GM04504 (cell line): Measurements from ENCODE around the gene NADSYN1.
A peak's percentile ranks its signal among the peaks of the same experiment; 100 is the strongest.

ENCODE experiments used
- DNase-seq: peaks from one replicate; pipeline ENCODE4 v3.0.0-alpha.2; 2012; ENCODE audit warnings: low read depth

Gene NADSYN1

DNA sequence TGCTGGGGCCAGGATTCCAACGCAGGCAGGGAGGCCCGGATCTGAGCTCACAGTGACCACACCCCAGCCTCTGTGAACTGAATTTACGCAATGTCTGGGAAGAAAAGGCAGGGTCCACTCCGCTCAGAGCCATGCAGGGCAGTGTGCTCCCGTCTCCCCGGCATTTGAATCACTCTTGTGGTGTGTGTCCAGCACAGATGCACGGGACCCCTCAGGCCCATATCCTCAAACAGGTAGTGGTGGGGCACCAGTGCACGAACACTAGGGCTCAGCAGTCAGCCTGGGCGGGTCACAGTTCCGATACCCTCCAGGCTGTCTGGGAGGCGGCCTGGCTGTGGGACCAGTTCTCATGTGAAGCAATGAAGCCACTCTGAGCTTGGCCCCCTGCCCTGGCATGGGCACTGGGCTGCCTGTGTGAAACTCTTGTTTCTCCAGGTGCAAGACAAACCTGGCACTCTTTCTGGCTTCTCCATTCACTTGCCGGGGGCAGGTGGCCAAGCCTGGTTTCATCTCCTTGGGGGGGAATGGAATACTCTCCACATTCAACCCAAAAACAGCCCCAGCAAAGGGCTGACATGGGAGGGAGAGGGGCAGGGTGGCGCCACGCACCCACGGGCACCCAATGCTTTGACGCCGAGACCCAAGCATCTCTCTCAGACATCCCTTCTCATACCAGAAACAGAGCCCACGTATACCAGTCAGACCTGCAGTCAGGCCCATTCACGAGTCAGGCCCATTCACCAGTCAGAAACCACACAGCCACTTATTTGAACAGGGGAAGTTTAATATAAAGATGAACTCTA is 19.2 kb upstream of the NADSYN1 start:
- DNase-seq, result no peak

DNA sequence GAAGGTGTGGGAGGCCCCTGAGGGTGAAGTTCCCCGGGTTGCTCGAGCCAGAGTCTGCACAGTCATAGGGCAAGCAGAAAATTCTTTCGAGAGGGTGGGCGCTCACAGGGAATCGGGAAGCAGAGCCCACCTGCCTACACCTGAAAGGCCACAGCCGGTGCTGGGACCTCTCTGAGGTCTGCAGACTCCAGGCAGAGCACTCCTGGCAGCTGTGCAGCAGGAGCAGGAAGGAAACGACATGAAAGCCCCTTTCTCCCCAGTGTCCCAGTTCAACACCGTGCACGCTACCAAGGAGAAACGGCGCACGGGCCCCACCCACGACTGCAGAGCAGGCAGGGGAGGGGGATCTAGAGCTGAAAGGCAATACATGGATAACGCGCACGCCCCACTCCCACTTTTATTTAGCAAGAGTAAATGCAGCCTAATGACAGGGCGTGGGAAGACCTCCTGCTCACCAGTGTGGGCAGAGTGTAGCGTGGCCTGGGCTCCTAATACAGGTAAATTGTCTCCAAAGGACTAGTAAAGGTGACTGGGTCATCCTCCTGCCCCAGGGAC is 18.4 kb upstream of the NADSYN1 start:
- DNase-seq, result no peak

DNA sequence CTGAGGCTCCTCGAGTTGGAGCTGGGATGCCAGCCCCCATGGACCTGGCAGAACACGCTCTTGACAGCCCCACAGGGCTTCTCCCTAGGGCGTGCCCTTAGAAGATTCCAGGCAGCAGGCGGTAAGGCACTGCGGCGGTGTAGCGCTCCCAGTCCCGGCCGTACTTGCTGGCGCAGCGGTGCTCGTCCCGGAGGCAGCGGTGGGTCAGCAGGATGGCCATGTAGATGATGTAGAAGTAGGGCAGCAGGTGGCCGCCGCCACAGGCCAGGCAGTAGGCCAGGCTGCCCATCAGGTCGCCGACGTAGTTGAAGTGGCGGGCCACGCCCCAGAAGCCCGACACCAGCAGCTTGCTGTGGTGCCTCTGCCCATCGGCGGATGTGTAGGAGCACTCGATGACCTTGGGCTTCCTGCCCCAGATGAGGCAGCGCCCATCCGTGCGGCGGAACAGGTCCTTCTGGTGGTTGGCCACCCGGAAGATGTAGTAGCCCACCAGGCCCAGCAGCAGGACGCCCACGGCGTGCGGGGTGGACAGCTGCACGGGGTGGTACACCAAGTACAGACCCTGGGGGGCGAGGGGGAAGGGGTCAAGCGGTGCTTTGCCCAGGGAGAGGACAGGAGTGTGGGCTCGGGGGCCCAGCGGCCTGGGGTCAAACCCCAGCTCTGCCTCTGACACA is 17.6 kb upstream of the NADSYN1 start:
- no peak for DNase-seq

GRCh38 chr11:71436861-71437260 is 16.1 kb upstream of the NADSYN1 start:
- no peak for DNase-seq

DNA sequence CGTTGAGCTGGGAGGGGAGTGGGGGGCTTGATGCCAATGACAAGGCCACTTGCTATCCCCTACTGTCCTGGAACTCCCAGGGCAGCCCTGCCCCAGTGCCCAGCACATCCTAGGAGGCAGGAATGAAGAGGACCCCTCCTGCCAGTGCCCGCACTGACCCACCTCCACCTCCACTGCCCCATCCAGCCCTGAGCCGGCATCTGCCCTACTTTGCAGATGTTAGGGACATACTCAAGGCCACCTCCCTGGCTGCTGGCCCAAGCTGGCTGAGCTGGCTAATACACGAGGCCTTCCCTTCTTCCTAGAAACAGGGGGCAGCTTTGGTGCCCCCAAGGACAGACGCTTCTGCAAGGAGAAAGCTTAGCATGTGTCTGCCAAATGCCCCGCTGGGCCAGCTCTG is 15.6 kb upstream of the NADSYN1 start:
- no peak for DNase-seq

- no peak for DNase-seq
Measured at GRCh38 chr11:71437879-71438278, 15.1 kb upstream of the NADSYN1 start.

DNA sequence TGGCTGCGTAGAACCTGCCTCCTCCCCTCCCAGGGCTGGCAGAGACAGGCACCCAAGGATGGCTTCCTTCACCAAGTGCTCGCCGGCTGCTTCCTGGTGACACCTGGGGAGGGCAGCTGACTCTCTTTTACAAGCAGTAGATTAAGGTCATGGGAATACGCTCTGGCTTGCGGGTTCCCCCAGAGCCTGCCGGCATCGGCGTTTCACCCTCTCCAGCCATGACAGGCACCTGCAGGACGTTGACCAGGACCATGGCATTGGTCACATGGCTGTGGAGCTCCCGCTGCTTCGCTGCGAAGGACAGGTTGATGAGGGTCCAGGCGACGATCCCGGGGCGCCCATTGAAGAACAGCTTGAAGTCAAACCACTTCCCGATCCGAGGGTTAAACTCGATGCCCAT is 14.4 kb upstream of the NADSYN1 start:
- DNase-seq, result no peak

GRCh38 chr11:71440021-71440755 is 12.8 kb upstream of the NADSYN1 start:
- DNase-seq, result no peak

DNA sequence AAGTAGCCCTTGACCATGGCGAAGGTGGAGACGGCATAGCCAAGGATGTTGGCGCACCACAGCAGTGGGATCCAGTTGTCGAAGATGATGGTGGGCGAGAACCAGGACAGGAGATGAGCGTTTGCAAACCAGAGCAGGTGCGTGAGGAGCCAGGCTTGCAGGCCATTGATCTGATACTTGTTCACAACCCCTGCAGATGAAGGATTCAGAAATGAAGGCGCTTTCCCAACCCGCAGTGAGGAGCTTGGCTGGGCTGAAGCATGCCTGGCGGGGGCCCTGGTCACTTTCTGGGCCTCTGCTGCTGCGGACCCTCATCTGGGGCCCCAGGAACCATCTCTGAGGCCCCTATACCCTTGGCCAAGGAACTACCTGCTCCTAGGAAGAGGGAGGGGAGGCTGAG is 11.8 kb upstream of the NADSYN1 start:
- no peak for DNase-seq

GRCh38 chr11:71442123-71442522 is 10.9 kb upstream of the NADSYN1 start:
- DNase-seq, result no peak

GRCh38 chr11:71442880-71443279 is 10.1 kb upstream of the NADSYN1 start:
- DNase-seq, result no peak

DNA sequence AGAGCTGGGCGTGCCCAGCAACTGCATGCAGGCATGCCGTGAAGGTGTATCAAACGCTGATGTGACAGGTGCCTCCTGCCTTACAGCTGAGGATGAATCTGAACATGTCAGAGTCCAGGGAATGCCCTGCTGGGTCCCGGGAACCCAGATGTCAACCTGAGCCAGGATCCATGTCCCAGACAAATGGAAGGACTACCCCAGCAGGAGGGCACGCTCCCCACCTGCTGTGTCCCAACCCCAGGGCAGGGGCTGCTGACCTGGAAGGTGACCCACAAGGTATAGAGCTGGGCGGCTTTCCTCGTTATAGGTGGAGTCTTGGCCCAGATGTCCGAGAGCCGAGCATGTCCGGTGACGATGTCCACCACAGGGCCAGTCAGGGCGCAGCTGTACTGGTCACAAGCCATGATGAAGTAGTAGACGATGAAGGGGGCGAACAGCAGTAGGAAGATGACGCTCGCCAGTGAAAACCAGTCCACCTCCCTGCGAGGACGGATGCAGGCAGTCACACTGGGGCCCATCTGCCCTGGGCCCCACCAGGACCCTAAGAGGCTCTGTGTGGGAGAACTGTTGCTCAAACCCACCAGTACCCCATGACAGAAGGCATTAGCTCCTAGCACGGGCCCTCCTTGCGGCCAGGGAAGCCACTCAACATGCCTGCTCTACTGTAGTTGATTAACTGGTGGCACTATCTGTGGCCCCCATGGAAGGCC is 9.1 kb upstream of the NADSYN1 start:
- no peak for DNase-seq

DNA sequence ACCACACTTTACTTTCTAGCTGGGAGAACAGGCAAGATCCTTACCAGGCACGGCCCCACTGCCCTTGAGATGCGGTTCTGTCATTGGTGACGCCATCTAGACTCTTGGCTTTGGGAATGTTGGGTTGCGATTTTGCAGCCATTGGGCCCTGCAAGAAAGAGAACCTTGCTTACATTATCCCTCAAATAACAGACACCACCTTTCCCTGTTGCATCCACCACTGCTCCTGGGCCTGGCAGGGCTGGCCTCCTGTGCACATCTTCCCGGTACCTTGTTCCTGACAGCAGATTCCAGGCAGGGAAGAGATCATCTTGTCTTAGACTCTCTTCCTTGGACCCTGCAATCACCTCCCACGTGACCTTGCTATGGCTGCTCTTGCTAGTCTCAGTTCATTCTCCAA is 8.2 kb upstream of the NADSYN1 start:
- DNase-seq, result no peak

DNA sequence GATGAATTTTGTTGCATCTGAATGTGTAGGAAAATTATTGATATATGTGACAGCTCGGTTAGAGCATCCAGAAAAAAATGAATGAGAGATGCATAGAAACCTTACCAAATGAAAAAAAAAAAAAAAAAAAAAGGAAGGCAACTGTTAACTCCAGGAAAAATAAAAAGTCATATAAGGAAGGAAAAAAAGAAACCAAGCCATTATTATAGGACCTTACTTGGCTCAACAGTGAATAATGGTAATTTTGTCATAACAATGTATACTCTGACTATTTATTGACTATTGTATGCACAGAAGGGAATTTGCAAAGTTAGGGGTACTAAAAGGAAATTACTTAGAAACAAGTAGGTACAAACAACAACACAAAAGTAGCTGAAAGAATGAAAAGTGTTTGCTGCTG is 6.9 kb upstream of the NADSYN1 start:
- DNase-seq, result no peak

GRCh38 chr11:71446942-71447688 is 5.9 kb upstream of the NADSYN1 start:
- peak; percentile 26 for DNase-seq

DNA sequence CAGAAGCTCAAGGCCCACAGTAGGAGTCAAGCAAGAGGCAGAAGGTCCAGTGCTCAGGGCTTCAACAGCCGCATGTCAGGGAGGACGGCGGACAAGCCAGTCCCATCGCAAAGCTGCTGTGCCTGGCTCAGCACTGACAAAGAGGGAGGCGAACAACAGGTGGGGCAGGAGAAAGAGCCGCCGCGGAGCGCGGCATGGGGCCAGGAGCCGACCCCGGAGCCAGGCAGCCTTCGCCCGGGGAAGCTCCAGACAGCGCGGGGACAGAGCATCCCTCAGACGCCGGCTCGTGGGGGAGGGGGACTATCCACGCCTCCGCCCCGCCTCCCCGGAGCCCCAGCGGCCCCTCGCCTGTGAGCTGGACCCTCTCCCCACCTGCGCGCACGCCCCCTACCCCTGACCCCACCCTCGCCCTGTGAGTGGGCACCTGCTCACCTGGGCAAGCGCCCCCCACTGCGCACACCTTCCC is 5.2 kb upstream of the NADSYN1 start:
- no peak for DNase-seq

- DNase-seq, result peak; percentile 79
Measured at GRCh38 chr11:71448257-71449171, 4.5 kb upstream of the NADSYN1 start, which contains the start of gene DHCR7. DHCR7 (minus strand) TSS chr11:71448393; CDS start chr11:71444952, 3,441 bp downstream.

- no peak for DNase-seq
Measured at GRCh38 chr11:71449596-71449995, 3.4 kb upstream of the NADSYN1 start.

DNA sequence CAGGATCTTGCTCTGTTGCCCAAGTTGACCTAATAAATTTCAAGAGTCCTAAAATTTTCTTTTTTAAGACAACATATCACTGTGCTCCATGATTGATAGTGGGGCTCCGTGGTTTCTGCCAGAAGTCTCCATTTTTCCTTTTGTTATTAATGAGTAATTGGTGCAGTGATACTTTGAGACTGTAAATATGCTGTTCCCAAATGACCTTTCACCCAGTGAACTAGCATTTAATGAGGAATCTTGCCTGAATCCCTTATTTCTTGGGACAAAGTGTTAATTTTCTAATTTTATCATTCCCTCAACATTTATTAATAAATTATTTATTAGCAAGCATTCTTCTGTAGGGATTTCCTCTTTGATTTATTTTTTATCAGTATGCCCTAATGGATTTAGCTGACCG is 2.5 kb upstream of the NADSYN1 start:
- no peak for DNase-seq

- DNase-seq, result no peak
Measured at GRCh38 chr11:71450939-71451338, 2.1 kb upstream of the NADSYN1 start.
